GM12878 (cell line): ENCODE measurements around the gene VEGFD. TPM values are rescaled to one million over a fixed set of nuclear protein-coding genes. Genes with fewer than 3 reads are reported as not detected.

Experiments used
- ATAC-seq: fragments of 200-7000 bp; cut with Tn5 transposase; 3 replicates; pipeline ENCODE4 v1.9.1; 2020; ENCODE audit warnings: mild to moderate bottlenecking, moderate library complexity
- BruUV-seq: library from RNA; stranded (reverse); fragments of 400-500 nt; replicated peaks from 2 replicates; lab custom pipeline; 2021; lab: Mats Ljungman, UMichigan
- CTCF ChIA-PET: fragments of 300-600 bp; sonication (Branson Sonifier 250); formaldehyde crosslinking; extraction: SDS; loops from one replicate; lab custom pipeline; 2021; ENCODE audit warnings: inconsistent platforms; lab: Yijun Ruan, JAX
- POLR2A ChIA-PET: fragments of 350-600 bp; formaldehyde crosslinking; extraction: SDS; loops from one replicate; lab custom pipeline; 2021; ENCODE audit warnings: inconsistent platforms; lab: Charles Lee
- RAD21 ChIA-PET: fragments of 300-600 bp; sonication (Branson Sonifier 250); formaldehyde crosslinking; loops from one replicate; lab custom pipeline; 2023; ENCODE audit warnings: antibody characterized with exemption; ENCODE audit not compliant: unreplicated experiment; lab: Charles Lee
- SMC1A ChIA-PET: fragments of 300-600 bp; sonication (Branson Sonifier 250); formaldehyde crosslinking; loops from one replicate; lab custom pipeline; 2023; ENCODE audit not compliant: unreplicated experiment, uncharacterized antibody; lab: Charles Lee
- DNase-seq: peaks from one replicate; pipeline ENCODE4 v3.0.0-alpha.2; 2011; ENCODE audit warnings: low read depth, low spot score
- FAIRE-seq: peaks from 3 replicates; lab custom pipeline; 2011; peaks lifted over from hg19 to GRCh38; lab: Jason Lieb, UNC
- H2AFZ ChIP-seq: 2 replicates; pipeline ENCODE4 v1.6.0; 2011; ENCODE audit warnings: low read depth, low read length, control low read depth; ENCODE audit not compliant: control insufficient read depth
- H3K27ac ChIP-seq: 2 replicates; pipeline ENCODE4 v1.5.1; 2011; ENCODE audit warnings: control low read depth; ENCODE audit not compliant: control insufficient read depth, insufficient read depth
- H3K27me3 ChIP-seq, 2 experiments: replicated peaks in 1 of 2; 2 replicates each; pipeline versions ENCODE4 v1.6.0 to v1.6.1; 2011; ENCODE audit warnings: low read length in 1 of 2; ENCODE audit not compliant: control insufficient read depth in 2 of 2, insufficient read depth in 2 of 2
- H3K36me3 ChIP-seq, 2 experiments: 2 replicates each; pipeline ENCODE4 v1.5.1; 2011; ENCODE audit warnings: low read length in 1 of 2; ENCODE audit not compliant: control insufficient read depth in 2 of 2, insufficient read depth in 2 of 2
- H3K4me1 ChIP-seq: 2 replicates; pipeline ENCODE4 v1.6.1; 2011; ENCODE audit warnings: mild to moderate bottlenecking, low read length, moderate library complexity, mixed read lengths; ENCODE audit not compliant: control insufficient read depth, insufficient read depth
- H3K4me2 ChIP-seq: 2 replicates; pipeline ENCODE4 v1.6.0; 2011; ENCODE audit warnings: control low read depth; ENCODE audit not compliant: control insufficient read depth, insufficient read depth
- H3K4me3 ChIP-seq: fragments of 200-600 bp; sonication (generic); 2 replicates; pipeline ENCODE4 v1.5.1; 2016
- H3K79me2 ChIP-seq: 2 replicates; pipeline ENCODE4 v1.6.0; 2011; ENCODE audit warnings: low read length; ENCODE audit not compliant: control insufficient read depth, insufficient read depth
- H3K9ac ChIP-seq: 2 replicates; pipeline ENCODE4 v1.8.0; 2011; ENCODE audit warnings: low read length, control low read depth, mixed read lengths; ENCODE audit not compliant: control insufficient read depth, insufficient read depth
- H3K9me3 ChIP-seq: replicated peaks from 3 replicates; pipeline ENCODE4 v1.5.1; 2011; ENCODE audit warnings: mild to moderate bottlenecking, low read length; ENCODE audit not compliant: control insufficient read depth, insufficient read depth
- H4K20me1 ChIP-seq: 2 replicates; pipeline ENCODE4 v1.6.0; 2011; ENCODE audit not compliant: control insufficient read depth, insufficient read depth
- BACH1 ChIP-seq: fragments of 450-650 bp; IDR thresholded peaks from 2 replicates; pipeline ENCODE4 v1.6.1; 2017; ENCODE audit warnings: mild to moderate bottlenecking, borderline replicate concordance
- BCL3 ChIP-seq: IDR thresholded peaks from 2 replicates; pipeline ENCODE4 v1.6.1; 2011; ENCODE audit warnings: borderline replicate concordance, low read depth, mild to moderate bottlenecking, moderate library complexity, low read length; ENCODE audit not compliant: insufficient read depth, poor library complexity, severe bottlenecking
- ELK1 ChIP-seq: IDR thresholded peaks from 2 replicates; pipeline ENCODE4 v1.6.1; 2012; ENCODE audit warnings: low read depth, low read length, improper control_type of control experiment
- HDGF ChIP-seq: fragments of 450-650 bp; IDR thresholded peaks from 2 replicates; pipeline ENCODE4 v1.6.1; 2016; ENCODE audit warnings: antibody characterized with exemption
- POLR2A ChIP-seq: IDR thresholded peaks from 2 replicates; pipeline ENCODE4 v1.6.1; 2011; ENCODE audit warnings: low read depth, mild to moderate bottlenecking, low read length
- RAD21 ChIP-seq: IDR thresholded peaks from 2 replicates; pipeline ENCODE4 v1.6.1; 2011; ENCODE audit warnings: mild to moderate bottlenecking, low read depth, low read length, moderate library complexity; ENCODE audit not compliant: insufficient read depth
- RBBP5 ChIP-seq: fragments of 200-600 bp; sonication (generic); conservative IDR thresholded peaks from 2 replicates; pipeline ENCODE4 v1.6.1; 2016
- RFX5 ChIP-seq: IDR thresholded peaks from 2 replicates; pipeline ENCODE4 v1.6.1; 2011; ENCODE audit warnings: low read depth, low read length, improper control_type of control experiment
- ZBTB40 ChIP-seq: fragments of 450-650 bp; IDR thresholded peaks from 2 replicates; pipeline ENCODE4 v1.6.1; 2016; ENCODE audit warnings: mild to moderate bottlenecking, moderate library complexity, borderline replicate concordance
- ZNF207 ChIP-seq: fragments of 450-650 bp; IDR thresholded peaks from 2 replicates; pipeline ENCODE4 v1.6.1; 2014; ENCODE audit warnings: antibody characterized with exemption, mild to moderate bottlenecking, borderline replicate concordance
- WGBS: methylation state at CpG from one replicate; pipeline ENCODE4 v1.1.6; 2016; ENCODE audit warnings: low lambda C conversion rate; ENCODE audit not compliant: insufficient replicate concordance, insufficient coverage; ENCODE audit errors: missing lambda C conversion rate; 5-methylcytosine and 5-hydroxymethylcytosine counted together
- in situ Hi-C: fragments of 300-500 bp; cut with MboI; formaldehyde crosslinking; loops from 9 replicates; pipeline ENCODE4 v1.14.3; 2018; ENCODE audit warnings: mixed read lengths
- intact Hi-C: fragments of 100-400 bp; cut with micrococcal nuclease; formaldehyde crosslinking; loops from one replicate; pipeline ENCODE4 v1.14.2; 2022; ENCODE audit not compliant: unreplicated experiment
- polyA plus RNA-seq, 11 experiments: library from polyadenylated mRNA; depleted of rRNA in 4 of 11; unstranded in 6 of 11; stranded (reverse) in 5 of 11; fragments of >200 nt; fragmentation: Nextera tagmentation in 4 of 11; fragmentation: Illumina TruSeq in 1 of 11; extraction: Ambion mirVana in 4 of 11; extraction: Trizol in 1 of 11; gene quantifications; 1 replicate in 1 of 11; 2 replicates in 10 of 11; pipeline versions ENCODE4 v1.2.1 to v1.2.3, GENCODE V29; 2011 to 2016; ENCODE audit warnings: inconsistent platforms in 2 of 11, missing spikeins in 2 of 11, low read depth in 1 of 11
- total RNA-seq, 4 experiments: library from RNA; depleted of rRNA in 3 of 4; stranded (reverse); fragments of >200 nt in 3 of 4; fragmentation: Illumina TruSeq in 1 of 4; extraction: Trizol in 1 of 4; gene quantifications; 2 replicates each; pipeline versions ENCODE4 v1.2.1 to v1.2.3, GENCODE V29; 2013 to 2021
- TF ChIP-seq, protein P1 (sequence below): IDR thresholded peaks from 2 replicates; pipeline ENCODE4 v1.6.1; 2011; ENCODE audit warnings: low read depth, low read length, improper control_type of control experiment, borderline replicate concordance
- TF ChIP-seq, protein P2 (sequence below): fragments of 450-650 bp; IDR thresholded peaks from 2 replicates; pipeline ENCODE4 v1.6.1; 2016; ENCODE audit warnings: mild to moderate bottlenecking

VEGFD gene
- total and polyA plus RNA-seq, 10 of the 15 experiments (the other 5 are each of a cell fraction or from before 2014, with no cell fraction given) = 0.15 TPM; not detected in 9

DNA sequence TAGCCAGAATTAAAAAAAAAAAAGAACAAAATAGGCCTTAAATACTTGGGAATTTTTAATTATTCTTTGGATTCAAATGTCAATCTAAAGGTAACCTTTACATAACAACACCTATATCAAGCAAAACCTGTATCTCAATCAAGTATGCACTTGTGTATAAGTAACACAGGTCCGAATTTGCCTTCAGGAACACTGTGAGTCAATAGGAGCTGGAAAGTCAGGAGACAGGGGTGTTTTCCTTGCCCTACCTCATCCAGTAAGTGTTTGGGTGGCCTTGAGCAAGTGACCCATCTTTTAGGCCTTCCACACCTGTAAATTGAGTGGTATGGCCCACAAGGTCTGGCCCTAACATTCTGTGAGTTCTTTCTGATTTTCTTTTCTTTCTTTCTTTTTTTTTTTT, 40.8 kb upstream of the VEGFD start (continued):
- TF ChIP-seq ZBTB40 = no peak
- TF ChIP-seq RFX5 = no peak
- no peak for TF ChIP-seq HDGF
- TF ChIP-seq, all 136 proteins: peak for 0

- H3K4me3 ChIP-seq = no peak overlapping the region
- no peaks in the 10 kb centered on the region for H4K20me1 ChIP-seq
- H3K36me3 ChIP-seq = no peaks in the 10 kb centered on the region
- WGBS = 39% methylated on average over 3 of the region's 3 CpGs
- peak; percentile 57 for FAIRE-seq
- POLR2A ChIA-PET = no interaction called here
- no peaks in the 10 kb centered on the region for H3K79me2 ChIP-seq
- CTCF ChIA-PET = no interaction called here
- intact Hi-C loops = no loop called here
- RAD21 ChIA-PET = no interaction called here
- in situ Hi-C loops = no loop called here
- H3K9ac ChIP-seq = no peak overlapping the region
- no peak overlapping the region for H3K4me2 ChIP-seq
- no peak for ATAC-seq
- DNase-seq = no peak
- no peaks in the 10 kb centered on the region for H3K27me3 ChIP-seq
- H3K27ac ChIP-seq = no peak overlapping the region
- SMC1A ChIA-PET = no interaction called here
- H3K9me3 ChIP-seq = peaks cover 3% of the 10 kb centered on the region; the same call in 2 of the 3 replicates
- H2AFZ ChIP-seq = no peak overlapping the region
- H3K4me1 ChIP-seq = no peaks in the 10 kb centered on the region
- BruUV-seq = no TSS peak
- no peak for TF ChIP-seq RBBP5
- TF ChIP-seq, protein P1, sequence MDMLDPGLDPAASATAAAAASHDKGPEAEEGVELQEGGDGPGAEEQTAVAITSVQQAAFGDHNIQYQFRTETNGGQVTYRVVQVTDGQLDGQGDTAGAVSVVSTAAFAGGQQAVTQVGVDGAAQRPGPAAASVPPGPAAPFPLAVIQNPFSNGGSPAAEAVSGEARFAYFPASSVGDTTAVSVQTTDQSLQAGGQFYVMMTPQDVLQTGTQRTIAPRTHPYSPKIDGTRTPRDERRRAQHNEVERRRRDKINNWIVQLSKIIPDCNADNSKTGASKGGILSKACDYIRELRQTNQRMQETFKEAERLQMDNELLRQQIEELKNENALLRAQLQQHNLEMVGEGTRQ = no peak
- no peak for TF ChIP-seq RAD21
- no peak for TF ChIP-seq POLR2A
- TF ChIP-seq, protein P2, sequence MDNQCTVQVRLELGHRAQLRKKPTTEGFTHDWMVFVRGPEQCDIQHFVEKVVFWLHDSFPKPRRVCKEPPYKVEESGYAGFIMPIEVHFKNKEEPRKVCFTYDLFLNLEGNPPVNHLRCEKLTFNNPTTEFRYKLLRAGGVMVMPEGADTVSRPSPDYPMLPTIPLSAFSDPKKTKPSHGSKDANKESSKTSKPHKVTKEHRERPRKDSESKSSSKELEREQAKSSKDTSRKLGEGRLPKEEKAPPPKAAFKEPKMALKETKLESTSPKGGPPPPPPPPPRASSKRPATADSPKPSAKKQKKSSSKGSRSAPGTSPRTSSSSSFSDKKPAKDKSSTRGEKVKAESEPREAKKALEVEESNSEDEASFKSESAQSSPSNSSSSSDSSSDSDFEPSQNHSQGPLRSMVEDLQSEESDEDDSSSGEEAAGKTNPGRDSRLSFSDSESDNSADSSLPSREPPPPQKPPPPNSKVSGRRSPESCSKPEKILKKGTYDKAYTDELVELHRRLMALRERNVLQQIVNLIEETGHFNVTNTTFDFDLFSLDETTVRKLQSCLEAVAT = no peak
- TF ChIP-seq RFX5 = no peak
- no peak for TF ChIP-seq BCL3
- no peak for TF ChIP-seq ELK1
- TF ChIP-seq ZNF207 = no peak
- TF ChIP-seq BACH1 = no peak
These were observed 34.5 kb upstream of the VEGFD start for GRCh38 chrX:15418707-15419181.
